IMR-90 (cell line): ENCODE results near the gene DCC. TPM values are rescaled to one million over a fixed set of nuclear protein-coding genes. Genes with fewer than 3 reads are reported as not detected.

ENCODE experiments used
- ATAC-seq: fragments of 200-7000 bp; cut with Tn5 transposase; 2 replicates; pipeline ENCODE4 v1.9.1; 2020; ENCODE audit warnings: low read depth, mild to moderate bottlenecking, moderate library complexity
- BruUV-seq: library from RNA; stranded (reverse); fragments of 400-500 nt; replicated peaks from 2 replicates; lab custom pipeline; 2021; lab: Mats Ljungman, UMichigan
- CTCF ChIA-PET: fragments of 300-600 bp; formaldehyde crosslinking; extraction: SDS; loops from one replicate; lab custom pipeline; 2021; ENCODE audit warnings: antibody characterized with exemption; lab: Yijun Ruan, JAX
- POLR2A ChIA-PET: fragments of 300-600 bp; sonication (Branson Sonifier 250); formaldehyde crosslinking; loops from one replicate; lab custom pipeline; 2022; ENCODE audit warnings: antibody characterized with exemption; ENCODE audit not compliant: unreplicated experiment; lab: Charles Lee
- DNase-seq: peaks from one replicate; pipeline ENCODE4 v3.0.0; 2013
- H2AFZ ChIP-seq: replicated peaks from 2 replicates; pipeline ENCODE3; 2013; ENCODE audit warnings: low read length, mild to moderate bottlenecking; ENCODE audit not compliant: poor library complexity
- H2AK5ac ChIP-seq: 2 replicates; pipeline ENCODE4 v1.6.1; 2013; ENCODE audit warnings: low read depth, low read length, inconsistent platforms
- H2AK9ac ChIP-seq: replicated peaks from 2 replicates; pipeline ENCODE3; 2013; ENCODE audit warnings: mild to moderate bottlenecking, low read depth, low read length, moderate library complexity; ENCODE audit not compliant: poor library complexity
- H2BK120ac ChIP-seq: 2 replicates; pipeline ENCODE4 v1.6.1; 2013; ENCODE audit warnings: low read depth, low read length, inconsistent platforms
- H2BK15ac ChIP-seq: 3 replicates; pipeline ENCODE4 v1.6.1; 2013; ENCODE audit warnings: low read depth, low read length, inconsistent platforms
- H2BK20ac ChIP-seq: 2 replicates; pipeline ENCODE4 v1.6.1; 2013; ENCODE audit warnings: low read depth, mild to moderate bottlenecking, inconsistent platforms, low read length, moderate library complexity
- H2BK5ac ChIP-seq: 2 replicates; pipeline ENCODE4 v1.6.1; 2013; ENCODE audit warnings: mild to moderate bottlenecking, low read depth, low read length, inconsistent platforms; ENCODE audit not compliant: poor library complexity, severe bottlenecking
- H3K14ac ChIP-seq: replicated peaks from 2 replicates; pipeline ENCODE4 v1.6.1; 2013; ENCODE audit warnings: low read depth, low read length, inconsistent platforms
- H3K18ac ChIP-seq: 2 replicates; pipeline ENCODE4 v1.6.1; 2013; ENCODE audit warnings: low read depth, low read length, control low read depth
- H3K23ac ChIP-seq: 2 replicates; pipeline ENCODE4 v1.6.1; 2013; ENCODE audit warnings: low read depth, low read length, inconsistent platforms
- H3K27ac ChIP-seq: 2 replicates; pipeline ENCODE4 v1.5.1; 2013; ENCODE audit warnings: mild to moderate bottlenecking, control low read depth, low read length; ENCODE audit not compliant: insufficient read depth
- H3K27me3 ChIP-seq: 2 replicates; pipeline ENCODE4 v1.6.1; 2013; ENCODE audit warnings: low read length; ENCODE audit not compliant: control insufficient read depth, insufficient read depth
- H3K36me3 ChIP-seq: 2 replicates; pipeline ENCODE4 v1.6.1; 2013; ENCODE audit warnings: low read length, mixed read lengths; ENCODE audit not compliant: control insufficient read depth, insufficient read depth
- H3K4ac ChIP-seq: 2 replicates; pipeline ENCODE4 v1.6.1; 2013; ENCODE audit warnings: low read depth, low read length, inconsistent platforms
- H3K4me1 ChIP-seq: 2 replicates; pipeline ENCODE4 v1.6.1; 2013; ENCODE audit warnings: low read length, mixed read lengths; ENCODE audit not compliant: control insufficient read depth, insufficient read depth
- H3K4me2 ChIP-seq: 2 replicates; pipeline ENCODE4 v1.6.1; 2013; ENCODE audit warnings: low read depth, mild to moderate bottlenecking, control low read depth, low read length, moderate library complexity
- H3K4me3 ChIP-seq: 2 replicates; pipeline ENCODE4 v1.5.1; 2013; ENCODE audit warnings: low read depth, mild to moderate bottlenecking, control low read depth, low read length, moderate library complexity; ENCODE audit not compliant: insufficient read depth
- H3K56ac ChIP-seq: 2 replicates; pipeline ENCODE4 v1.6.1; 2013; ENCODE audit warnings: low read length, inconsistent platforms; ENCODE audit not compliant: insufficient read depth; ENCODE audit errors: extremely low read depth
- H3K79me1 ChIP-seq, 2 experiments: 2 replicates each; pipeline ENCODE4 v1.6.1; 2013; ENCODE audit warnings: low read length in 2 of 2, inconsistent platforms in 1 of 2, low read depth in 1 of 2
- H3K9ac ChIP-seq: 2 replicates; pipeline ENCODE4 v1.6.1; 2013; ENCODE audit warnings: low read depth, low read length, control low read depth
- H3K9me1 ChIP-seq: 2 replicates; pipeline ENCODE4 v1.6.1; 2013; ENCODE audit warnings: low read length, inconsistent platforms; ENCODE audit not compliant: insufficient read depth
- H3K9me3 ChIP-seq: 2 replicates; pipeline ENCODE4 v1.6.1; 2013; ENCODE audit warnings: low read length; ENCODE audit not compliant: control insufficient read depth, insufficient read depth
- H4K20me1 ChIP-seq: 2 replicates; pipeline ENCODE4 v1.6.1; 2013; ENCODE audit warnings: low read length, inconsistent platforms; ENCODE audit not compliant: insufficient read depth
- H4K5ac ChIP-seq: 2 replicates; pipeline ENCODE4 v1.6.1; 2013; ENCODE audit warnings: mild to moderate bottlenecking, low read depth, low read length, control low read depth
- H4K8ac ChIP-seq, 2 experiments: 2 replicates each; pipeline ENCODE4 v1.6.1; 2013; ENCODE audit warnings: low read depth in 2 of 2, low read length in 2 of 2, control low read depth in 1 of 2, inconsistent platforms in 1 of 2
- H4K91ac ChIP-seq: 2 replicates; pipeline ENCODE4 v1.6.1; 2013; ENCODE audit warnings: low read depth, low read length, inconsistent platforms; ENCODE audit not compliant: insufficient read depth
- BHLHE40 ChIP-seq: fragments of 150-350 bp; IDR thresholded peaks from 2 replicates; pipeline ENCODE4 v1.6.1; 2016; ENCODE audit warnings: mild to moderate bottlenecking, low read depth, low read length
- CEBPB ChIP-seq: IDR thresholded peaks from 2 replicates; pipeline ENCODE4 v1.6.1; 2012; ENCODE audit warnings: low read depth, low read length, improper control_type of control experiment
- CHD1 ChIP-seq: IDR thresholded peaks from 2 replicates; pipeline ENCODE4 v1.6.1; 2012; ENCODE audit warnings: low read depth, low read length, improper control_type of control experiment
- FOS ChIP-seq: fragments of 150-350 bp; IDR thresholded peaks from 2 replicates; pipeline ENCODE4 v1.6.1; 2016; ENCODE audit warnings: low read depth, low read length
- MAFK ChIP-seq: IDR thresholded peaks from 2 replicates; pipeline ENCODE4 v1.6.1; 2012; ENCODE audit warnings: low read depth, low read length, improper control_type of control experiment
- MAZ ChIP-seq: IDR thresholded peaks from 2 replicates; pipeline ENCODE4 v1.6.1; 2012; ENCODE audit warnings: low read depth, mild to moderate bottlenecking, low read length, improper control_type of control experiment, moderate library complexity, borderline replicate concordance
- MXI1 ChIP-seq: IDR thresholded peaks from 2 replicates; pipeline ENCODE4 v1.6.1; 2012; ENCODE audit warnings: low read depth, mild to moderate bottlenecking, low read length, moderate library complexity, borderline replicate concordance
- NFE2L2 ChIP-seq: fragments of 150-350 bp; IDR thresholded peaks from 2 replicates; pipeline ENCODE4 v1.6.1; 2016; ENCODE audit warnings: low read depth, mild to moderate bottlenecking, low read length
- RAD21 ChIP-seq: IDR thresholded peaks from 2 replicates; pipeline ENCODE4 v1.6.1; 2012; ENCODE audit warnings: low read length, improper control_type of control experiment
- RCOR1 ChIP-seq: IDR thresholded peaks from 2 replicates; pipeline ENCODE4 v1.6.1; 2012; ENCODE audit warnings: mild to moderate bottlenecking, low read length, improper control_type of control experiment; ENCODE audit not compliant: insufficient replicate concordance
- RFX5 ChIP-seq: IDR thresholded peaks from 2 replicates; pipeline ENCODE4 v1.8.0; 2012; ENCODE audit warnings: low read depth, mild to moderate bottlenecking, low read length, moderate library complexity
- SMC3 ChIP-seq: fragments of 150-350 bp; IDR thresholded peaks from 2 replicates; pipeline ENCODE4 v1.6.1; 2016; ENCODE audit warnings: low read depth, mild to moderate bottlenecking, antibody characterized with exemption, low read length, moderate library complexity
- WGBS, 2 experiments: methylation state at CpG; one replicate each; pipeline versions ENCODE4 v1.1.5 to v1.1.7; 2013; ENCODE audit warnings: missing lambda C conversion rate in 2 of 2; ENCODE audit not compliant: insufficient read length in 1 of 2; ENCODE audit errors: extremely low coverage in 2 of 2; 5-methylcytosine and 5-hydroxymethylcytosine counted together
- dilution Hi-C: fragments of 300-500 bp; cut with HindIII; formaldehyde crosslinking; loops from one replicate; pipeline ENCODE4 v1.14.3; 2018; ENCODE audit warnings: low sequenced_read_pairs; ENCODE audit not compliant: unreplicated experiment
- in situ Hi-C: fragments of 300-500 bp; cut with MboI; formaldehyde crosslinking; loops from 3 replicates; pipeline ENCODE4 v1.14.3; 2019; ENCODE audit warnings: low sequenced_read_pairs, inconsistent platforms, mixed read lengths
- intact Hi-C: fragments of 100-400 bp; cut with micrococcal nuclease; formaldehyde crosslinking; loops from 2 replicates; pipeline ENCODE4 v1.10.0; 2022
- polyA plus RNA-seq, 3 experiments: library from polyadenylated mRNA; depleted of rRNA; stranded (reverse); fragments of >200 nt; gene quantifications; 2 replicates each; pipeline ENCODE4 v1.2.3, GENCODE V29; 2012; ENCODE audit warnings: low replicate concordance in 1 of 3
- total RNA-seq: library from RNA; depleted of rRNA; stranded (reverse); fragments of >200 nt; gene quantifications from 2 replicates; pipeline ENCODE4 v1.2.3, GENCODE V29; 2012
- TF ChIP-seq, protein P1 (sequence below): fragments of 150-350 bp; IDR thresholded peaks from 2 replicates; pipeline ENCODE4 v1.6.1; 2017; ENCODE audit warnings: mild to moderate bottlenecking, antibody characterized with exemption, low read length, low read depth
- TF ChIP-seq, protein P2 (sequence below): fragments of 150-350 bp; IDR thresholded peaks from 2 replicates; pipeline ENCODE4 v1.6.1; 2016; ENCODE audit warnings: low read depth, mild to moderate bottlenecking, low read length, moderate library complexity, borderline replicate concordance
- TF ChIP-seq, protein P3 (sequence below): conservative IDR thresholded peaks from 2 replicates; pipeline ENCODE4 v1.5.1; 2012; ENCODE audit warnings: mild to moderate bottlenecking, low read depth, low read length, improper control_type of control experiment

Gene DCC
- total and polyA plus RNA-seq, 2 of the 4 experiments (the other 2 are of a cell fraction) = 0.31 to 0.54 TPM

DNA sequence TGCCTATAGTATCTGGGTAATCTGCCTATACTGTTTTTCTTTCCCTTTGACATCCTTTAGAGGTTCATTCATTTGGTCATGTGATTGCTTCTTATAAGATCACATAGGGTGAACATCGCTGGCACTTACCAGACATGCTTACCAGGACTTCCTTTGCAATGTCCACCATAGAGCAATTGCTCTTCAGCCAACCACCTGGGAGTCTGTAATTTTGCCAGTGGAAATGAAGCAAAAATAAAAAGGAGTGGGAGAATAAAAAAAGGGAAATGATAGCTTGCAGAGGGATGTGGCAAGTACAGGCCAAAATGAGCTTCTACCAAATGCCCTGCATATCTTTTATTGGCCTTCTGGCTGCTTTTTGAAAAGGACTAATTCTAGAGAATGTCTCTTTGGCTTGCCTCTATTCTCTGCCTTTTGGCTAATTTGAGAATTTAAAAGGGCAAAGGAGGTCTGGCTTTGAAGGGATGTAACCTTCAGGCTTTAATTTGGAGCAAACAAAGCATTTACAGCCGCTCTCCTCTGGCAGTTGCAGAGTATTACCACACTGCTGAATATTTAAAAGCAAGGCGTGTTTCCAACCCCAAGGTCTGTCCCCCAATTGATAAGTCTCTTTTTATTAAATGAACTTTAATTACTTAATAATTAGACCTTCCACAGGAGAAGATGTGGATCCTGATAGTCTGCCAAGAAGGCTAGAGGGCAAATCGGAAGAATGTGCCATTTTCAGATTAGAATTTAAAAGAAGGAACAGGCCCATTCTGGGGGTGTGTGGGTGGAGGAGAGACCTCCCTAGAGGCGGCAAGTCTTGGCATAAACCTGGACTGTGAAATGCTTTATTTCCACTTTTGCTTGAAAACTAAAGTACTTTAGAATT is 557.9 kb downstream of the DCC start:
- Histone ChIP-seq H3K4ac (no peak overlapping the region), H3K23ac (no peak overlapping the region), H3K27me3 (no peaks in the 10 kb centered on the region), H2BK120ac (no peak overlapping the region), H3K9me1 (no peaks in the 10 kb centered on the region), H4K8ac (no peak overlapping the region), H2AFZ (no peak overlapping the region), H3K4me2 (no peak overlapping the region), H3K4me1 (no peaks in the 10 kb centered on the region), H4K5ac (no peak overlapping the region), H3K9me3 (peaks cover 4% of the 10 kb centered on the region), H2BK5ac (no peak overlapping the region), H3K9ac (no peak overlapping the region), H4K20me1 (no peaks in the 10 kb centered on the region), H2BK15ac (no peak overlapping the region), H3K36me3 (no peaks in the 10 kb centered on the region), H3K56ac (no peak overlapping the region), H2BK20ac (no peak overlapping the region), H3K4me3 (no peak overlapping the region), H3K79me1 (no peaks in the 10 kb centered on the region), H2AK5ac (no peak overlapping the region), H2AK9ac (no peak overlapping the region), H4K91ac (no peak overlapping the region), H3K18ac (no peak overlapping the region), H3K14ac (no peak overlapping the region), H3K27ac (no peak overlapping the region)
- 80% methylated on average over 1 of the region's 5 CpGs; no CpG with 5 or more reads in 1 of the 2 experiments for WGBS, 2 experiments
- in situ Hi-C loops (no loop called here), dilution Hi-C loops (no loop called here), intact Hi-C loops (no loop called here)
- CTCF ChIA-PET = no interaction called here
- POLR2A ChIA-PET = no interaction called here
- DNase-seq (no peak), ATAC-seq (no peak)
- BruUV-seq = no TSS peak
- TF ChIP-seq, protein P1, sequence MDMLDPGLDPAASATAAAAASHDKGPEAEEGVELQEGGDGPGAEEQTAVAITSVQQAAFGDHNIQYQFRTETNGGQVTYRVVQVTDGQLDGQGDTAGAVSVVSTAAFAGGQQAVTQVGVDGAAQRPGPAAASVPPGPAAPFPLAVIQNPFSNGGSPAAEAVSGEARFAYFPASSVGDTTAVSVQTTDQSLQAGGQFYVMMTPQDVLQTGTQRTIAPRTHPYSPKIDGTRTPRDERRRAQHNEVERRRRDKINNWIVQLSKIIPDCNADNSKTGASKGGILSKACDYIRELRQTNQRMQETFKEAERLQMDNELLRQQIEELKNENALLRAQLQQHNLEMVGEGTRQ = no peak
- TF ChIP-seq MAFK (no peak), CHD1 (no peak), MXI1 (no peak), MAZ (no peak), RFX5 (no peak), RCOR1 (no peak), FOS (no peak), RAD21 (no peak), SMC3 (no peak), BHLHE40 (no peak), NFE2L2 (no peak), CEBPB (no peak)
- TF ChIP-seq, protein P2, sequence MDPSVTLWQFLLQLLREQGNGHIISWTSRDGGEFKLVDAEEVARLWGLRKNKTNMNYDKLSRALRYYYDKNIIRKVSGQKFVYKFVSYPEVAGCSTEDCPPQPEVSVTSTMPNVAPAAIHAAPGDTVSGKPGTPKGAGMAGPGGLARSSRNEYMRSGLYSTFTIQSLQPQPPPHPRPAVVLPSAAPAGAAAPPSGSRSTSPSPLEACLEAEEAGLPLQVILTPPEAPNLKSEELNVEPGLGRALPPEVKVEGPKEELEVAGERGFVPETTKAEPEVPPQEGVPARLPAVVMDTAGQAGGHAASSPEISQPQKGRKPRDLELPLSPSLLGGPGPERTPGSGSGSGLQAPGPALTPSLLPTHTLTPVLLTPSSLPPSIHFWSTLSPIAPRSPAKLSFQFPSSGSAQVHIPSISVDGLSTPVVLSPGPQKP = no peak
- TF ChIP-seq, protein P3, sequence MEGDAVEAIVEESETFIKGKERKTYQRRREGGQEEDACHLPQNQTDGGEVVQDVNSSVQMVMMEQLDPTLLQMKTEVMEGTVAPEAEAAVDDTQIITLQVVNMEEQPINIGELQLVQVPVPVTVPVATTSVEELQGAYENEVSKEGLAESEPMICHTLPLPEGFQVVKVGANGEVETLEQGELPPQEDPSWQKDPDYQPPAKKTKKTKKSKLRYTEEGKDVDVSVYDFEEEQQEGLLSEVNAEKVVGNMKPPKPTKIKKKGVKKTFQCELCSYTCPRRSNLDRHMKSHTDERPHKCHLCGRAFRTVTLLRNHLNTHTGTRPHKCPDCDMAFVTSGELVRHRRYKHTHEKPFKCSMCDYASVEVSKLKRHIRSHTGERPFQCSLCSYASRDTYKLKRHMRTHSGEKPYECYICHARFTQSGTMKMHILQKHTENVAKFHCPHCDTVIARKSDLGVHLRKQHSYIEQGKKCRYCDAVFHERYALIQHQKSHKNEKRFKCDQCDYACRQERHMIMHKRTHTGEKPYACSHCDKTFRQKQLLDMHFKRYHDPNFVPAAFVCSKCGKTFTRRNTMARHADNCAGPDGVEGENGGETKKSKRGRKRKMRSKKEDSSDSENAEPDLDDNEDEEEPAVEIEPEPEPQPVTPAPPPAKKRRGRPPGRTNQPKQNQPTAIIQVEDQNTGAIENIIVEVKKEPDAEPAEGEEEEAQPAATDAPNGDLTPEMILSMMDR = no peak
